Neural cell (in vitro differentiated cells): Measurements from ENCODE around the gene MYL4. TPM values are rescaled to one million over a fixed set of nuclear protein-coding genes. Genes with fewer than 3 reads are reported as not detected.
"Not testable (repeated sequence)": the region's sequence is repeated elsewhere in the genome, so short reads cannot be mapped to it uniquely, and the experiment has no call there.

Experiments used
- H2AFZ ChIP-seq: fragments of 200-600, 300-800 bp; sonication (generic), shearing (Covaris generic); 2 replicates; pipeline ENCODE4 v1.6.0; 2014; ENCODE audit warnings: low read depth, mild to moderate bottlenecking, antibody characterized with exemption, low read length, moderate library complexity
- H3F3A ChIP-seq: fragments of 200-600 bp; shearing (Covaris generic); 2 replicates; pipeline ENCODE4 v1.6.1; 2016; ENCODE audit warnings: mild to moderate bottlenecking, moderate library complexity, mixed read lengths, antibody characterized with exemption, low read length; ENCODE audit not compliant: insufficient read depth, poor library complexity, severe bottlenecking
- H3K27ac ChIP-seq: fragments of 200-600, 300-800 bp; sonication (generic), shearing (Covaris generic); 2 replicates; pipeline ENCODE4 v1.5.1; 2014; ENCODE audit warnings: mild to moderate bottlenecking, low read length, moderate library complexity
- H3K27me3 ChIP-seq: fragments of 300-800, 200-600 bp; sonication (generic), shearing (Covaris generic); 2 replicates; pipeline ENCODE4 v1.6.0; 2014; ENCODE audit warnings: mild to moderate bottlenecking, low read depth, low read length, moderate library complexity; ENCODE audit not compliant: insufficient read depth
- H3K36me3 ChIP-seq: fragments of 300-800, 200-600 bp; sonication (generic), shearing (Covaris generic); 2 replicates; pipeline ENCODE4 v1.5.1; 2014; ENCODE audit warnings: mild to moderate bottlenecking, antibody characterized with exemption, low read length, moderate library complexity; ENCODE audit not compliant: insufficient read depth
- H3K4me2 ChIP-seq: fragments of 300-800, 200-600 bp; sonication (generic), shearing (Covaris generic); 2 replicates; pipeline ENCODE4 v1.6.0; 2014; ENCODE audit warnings: mild to moderate bottlenecking, low read length
- H3K4me3 ChIP-seq: fragments of 300-800, 200-600 bp; sonication (generic), shearing (Covaris generic); 2 replicates; pipeline ENCODE4 v1.5.1; 2014; ENCODE audit warnings: mild to moderate bottlenecking, low read length, moderate library complexity
- H3K79me2 ChIP-seq: fragments of 200-600 bp; shearing (Covaris generic); replicated peaks from 2 replicates; pipeline ENCODE4 v1.6.0; 2014; ENCODE audit warnings: mild to moderate bottlenecking, low read length, moderate library complexity; ENCODE audit not compliant: insufficient read depth
- H3K9ac ChIP-seq: fragments of 300-800, 200-600 bp; sonication (generic), shearing (Covaris generic); 2 replicates; pipeline ENCODE4 v1.6.1; 2016; ENCODE audit warnings: mild to moderate bottlenecking, low read length, mixed read lengths
- H3K9me2 ChIP-seq: fragments of 200-600 bp; shearing (Covaris generic); 2 replicates; pipeline ENCODE4 v1.6.1; 2016; ENCODE audit warnings: mild to moderate bottlenecking, low read length, mixed read lengths; ENCODE audit not compliant: insufficient read depth
- H3K9me3 ChIP-seq: fragments of 200-600, 300-800 bp; sonication (generic), shearing (Covaris generic); 2 replicates; pipeline ENCODE4 v1.6.1; 2016; ENCODE audit warnings: mild to moderate bottlenecking, mixed run types, low read length, moderate library complexity, mixed read lengths
- H4K20me1 ChIP-seq: fragments of 200-600 bp; shearing (Covaris generic); 2 replicates; pipeline ENCODE4 v1.6.1; 2016; ENCODE audit warnings: mild to moderate bottlenecking, mixed run types; ENCODE audit not compliant: insufficient read depth
- CTCF ChIP-seq: fragments of 450-650 bp; IDR thresholded peaks from 2 replicates; pipeline ENCODE4 v1.5.1; 2014; ENCODE audit warnings: antibody characterized with exemption, mild to moderate bottlenecking, moderate library complexity; ENCODE audit not compliant: poor library complexity, severe bottlenecking
- EP300 ChIP-seq: fragments of 450-650 bp; conservative IDR thresholded peaks from 2 replicates; pipeline ENCODE4 v1.6.1; 2014; ENCODE audit warnings: antibody characterized with exemption, mild to moderate bottlenecking, moderate library complexity; ENCODE audit not compliant: poor library complexity, severe bottlenecking
- EZH2 ChIP-seq: fragments of 200-600, 300-800 bp; shearing (Covaris generic), sonication (generic); IDR thresholded peaks from 2 replicates; pipeline ENCODE4 v1.6.1; 2014; ENCODE audit warnings: antibody characterized with exemption, low read length, borderline replicate concordance, mild to moderate bottlenecking; ENCODE audit not compliant: insufficient read depth, poor library complexity, severe bottlenecking
- MXI1 ChIP-seq: fragments of 450-650 bp; conservative IDR thresholded peaks from 2 replicates; pipeline ENCODE4 v1.6.1; 2014; ENCODE audit warnings: antibody characterized with exemption, mild to moderate bottlenecking; ENCODE audit not compliant: poor library complexity, severe bottlenecking
- POLR2AphosphoS5 ChIP-seq: IDR thresholded peaks from 2 replicates; pipeline ENCODE4 v1.6.1; 2012
- RAD21 ChIP-seq: fragments of 450-650 bp; conservative IDR thresholded peaks from 2 replicates; pipeline ENCODE4 v1.6.1; 2014; ENCODE audit warnings: antibody characterized with exemption, mild to moderate bottlenecking, moderate library complexity
- REST ChIP-seq: IDR thresholded peaks from 2 replicates; pipeline ENCODE4 v1.6.1; 2012; ENCODE audit warnings: borderline replicate concordance
- SMC3 ChIP-seq: fragments of 450-650 bp; conservative IDR thresholded peaks from 2 replicates; pipeline ENCODE4 v1.6.1; 2014; ENCODE audit warnings: antibody characterized with exemption, mild to moderate bottlenecking, moderate library complexity; ENCODE audit not compliant: poor library complexity
- TAF1 ChIP-seq: IDR thresholded peaks from 2 replicates; pipeline ENCODE4 v1.6.1; 2012; ENCODE audit warnings: low read depth
- polyA plus RNA-seq: library from polyadenylated mRNA; depleted of rRNA; stranded (reverse); fragments of >200 nt; gene quantifications from 2 replicates; pipeline ENCODE4 v1.2.3, GENCODE V29; 2014

MYL4 gene
- polyA plus RNA-seq, 1 donor from 2014 or later: not detected

- Histone ChIP-seq H3K36me3 (no peaks in the 10 kb centered on the region), H3K79me2 (no peaks in the 10 kb centered on the region), H3F3A (no peaks in the 10 kb centered on the region), H3K4me2 (no peak overlapping the region), H3K27me3 (no peaks in the 10 kb centered on the region), H3K9me2 (no peaks in the 10 kb centered on the region), H2AFZ (no peak overlapping the region), H3K27ac (no peak overlapping the region), H3K9me3 (no peaks in the 10 kb centered on the region), H3K9ac (no peak overlapping the region), H4K20me1 (no peaks in the 10 kb centered on the region), H3K4me3 (no peak overlapping the region)
- TF ChIP-seq CTCF: no peak
- TF ChIP-seq EP300: no peak
- TF ChIP-seq MXI1: no peak
- TF ChIP-seq POLR2AphosphoS5: no peak
- TF ChIP-seq EZH2: no peak
- no peak for TF ChIP-seq REST
- no peak for TF ChIP-seq TAF1
- TF ChIP-seq RAD21: no peak
- no peak for TF ChIP-seq SMC3
These were observed 14.3 kb downstream of the MYL4 start for GRCh38 chr17:47223460-47223859.

GRCh38 chr17:47224077-47224476 lies 14.9 kb downstream of the MYL4 start:
- not testable (repeated sequence) for H3K4me2 ChIP-seq, H3K79me2 ChIP-seq, H2AFZ ChIP-seq, H3F3A ChIP-seq, H3K27ac ChIP-seq, H3K9me3 ChIP-seq, H3K9ac ChIP-seq, H3K4me3 ChIP-seq, H3K27me3 ChIP-seq, H3K9me2 ChIP-seq, H4K20me1 ChIP-seq, H3K36me3 ChIP-seq

- no peaks in the 10 kb centered on the region for H4K20me1 ChIP-seq
- no peaks in the 10 kb centered on the region for H3K27me3 ChIP-seq
- H3K9ac ChIP-seq: no peak overlapping the region
- H3K36me3 ChIP-seq: no peaks in the 10 kb centered on the region
- no peaks in the 10 kb centered on the region for H3K9me3 ChIP-seq
- H3K27ac ChIP-seq: no peak overlapping the region
- no peak for TF ChIP-seq MXI1
- TF ChIP-seq CTCF: no peak
- no peak for TF ChIP-seq POLR2AphosphoS5
- TF ChIP-seq REST: no peak
- no peak for TF ChIP-seq RAD21
- TF ChIP-seq EZH2: no peak
- no peak for TF ChIP-seq EP300
- no peak for TF ChIP-seq SMC3
- no peak for TF ChIP-seq TAF1
- no peak overlapping the region for H3K4me3 ChIP-seq
- H3K79me2 ChIP-seq: no peaks in the 10 kb centered on the region
- H3K9me2 ChIP-seq: no peaks in the 10 kb centered on the region
- no peak overlapping the region for H3K4me2 ChIP-seq
- H2AFZ ChIP-seq: no peak overlapping the region
- no peaks in the 10 kb centered on the region for H3F3A ChIP-seq
These were observed 15.8 kb downstream of the MYL4 start for GRCh38 chr17:47224966-47225365.
